Measurements from ENCODE around the gene ABCB8. TPM values are rescaled to one million over a fixed set of nuclear protein-coding genes. Genes with fewer than 3 reads are reported as not detected.
A peak's percentile ranks its signal among the peaks of the same experiment; 100 is the strongest.

Gene ABCB8
- total and polyA plus RNA-seq, 2 donors (not counting 3 experiments of a cell fraction or from before 2014, with no cell fraction given), result 38.0 to 46.3 TPM

DNA sequence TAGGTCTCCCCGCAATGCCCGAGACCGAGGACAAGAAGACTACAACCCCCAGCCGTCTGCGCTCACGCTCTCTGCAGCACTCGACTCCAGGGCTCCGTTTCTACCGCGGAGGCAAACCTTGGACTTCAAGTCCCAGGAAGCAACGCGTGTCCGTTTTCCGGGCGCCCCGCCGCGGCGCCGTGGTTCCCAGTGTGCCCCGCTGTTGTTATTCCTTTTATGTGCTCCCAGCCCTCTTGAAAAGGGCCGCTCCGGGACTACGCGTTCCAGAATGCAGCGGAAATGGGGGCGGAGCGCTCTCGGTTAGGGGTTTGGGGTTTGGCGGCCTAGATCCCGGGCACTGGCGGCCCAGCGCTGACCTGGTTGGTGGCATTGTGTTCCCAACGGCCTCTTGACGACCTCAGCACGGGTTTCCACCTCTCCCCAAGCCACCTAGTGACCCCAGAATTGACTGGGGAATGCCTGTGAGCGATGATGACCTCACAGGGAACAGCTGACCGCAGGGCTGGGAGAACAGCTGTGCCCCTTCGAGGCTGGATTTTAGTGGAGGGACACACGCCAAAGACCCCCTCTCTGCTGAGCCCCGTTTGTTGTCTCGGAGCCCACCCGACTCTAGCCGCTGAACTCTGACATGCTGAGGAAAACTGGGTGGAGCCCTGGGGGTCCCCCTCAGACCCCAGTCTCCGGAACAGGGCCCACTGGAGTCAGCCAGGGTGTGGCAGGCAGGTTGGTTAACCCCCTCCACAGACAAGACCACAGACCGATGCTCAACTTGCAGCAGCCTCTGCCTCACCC lies 29.9 kb downstream of the ABCB8 start:
- CTCF ChIA-PET, result interaction anchor here (0.9 to 2.8 kb wide), 7 partner anchors 11 to 96 kb away, joined by 3 to 11 read pairs (median 4); partner anchors contain the start of genes ABCB8 and FASTK
- intact Hi-C loops (cut with micrococcal nuclease), result loop anchor here (1.0 to 2.0 kb wide), 5 partner anchors 19 to 69 kb away; partner anchors contain the start of genes ABCB8 and FASTK
- FAIRE-seq, result peak; percentile 100

More for the DNA sequence above, 29.9 kb downstream of the ABCB8 start:
- Histone ChIP-seq H3K4me3 (replicated peaks in 1 of 3; ENCODE audit: insufficient read depth in 1 of 3, low read depth in 1 of 3, low read length in 3 of 3) (peak overlapping the region in 2 of 3 experiments; percentile 11 to 69), H4K20me1 (replicated peaks; ENCODE audit: control insufficient read depth, extremely low read depth, insufficient read depth, low read length) (no peaks in the 10 kb centered on the region), H3K36me3 (ENCODE audit: control insufficient read depth in 2 of 2, extremely low read depth in 1 of 2, insufficient read depth in 2 of 2, low read length in 2 of 2) (peaks cover 0 to 2% of the 10 kb centered on the region in 2 experiments), H3K79me2 (ENCODE audit: control insufficient read depth, insufficient read depth, low read length) (peaks cover 31% of the 10 kb centered on the region), H3K27ac (ENCODE audit: insufficient read depth, low read depth, low read length) (peak overlapping the region; percentile 81), H3K9ac (replicated peaks; ENCODE audit: extremely low read depth, insufficient read depth, low read length) (peak overlapping the region; percentile 57), H3K4me1 (ENCODE audit: control insufficient read depth, extremely low read depth, insufficient read depth, low read length) (peaks cover 29% of the 10 kb centered on the region), H3K9me1 (replicated peaks; ENCODE audit: control insufficient read depth, extremely low read depth, insufficient read depth, low read length) (no peaks in the 10 kb centered on the region), H3K4me2 (ENCODE audit: insufficient read depth, low read length) (peak overlapping the region; percentile 44), H2AFZ (ENCODE audit: low read depth, low read length) (peak overlapping the region; percentile 21), H3K9me3 (replicated peaks; ENCODE audit: control insufficient read depth, insufficient read depth, low read length) (no peaks in the 10 kb centered on the region), H3K27me3 (ENCODE audit: control insufficient read depth in 2 of 2, insufficient read depth in 2 of 2, low read length in 2 of 2) (no peaks in the 10 kb centered on the region)
- POLR2A ChIA-PET, result no interaction called here
- dilution Hi-C loops (cut with MboI; ENCODE audit: extremely low pct_ligation_motif_present, low sequenced_read_pairs), result no loop called here
- BruUV-seq (replicated peaks), result TSS peak; percentile 86
- DNase-seq (ENCODE audit: low read depth, low spot score), result peak; percentile 100
- no peak for TF ChIP-seq JUN (IDR thresholded peaks at IDR 0.05; ENCODE audit: borderline replicate concordance, insufficient read depth, insufficient read length, low read depth)
- no peak for TF ChIP-seq EZH2 (IDR thresholded peaks at IDR 0.05; ENCODE audit: borderline replicate concordance, low read depth, low read length, severe bottlenecking)
- TF ChIP-seq, protein P1, sequence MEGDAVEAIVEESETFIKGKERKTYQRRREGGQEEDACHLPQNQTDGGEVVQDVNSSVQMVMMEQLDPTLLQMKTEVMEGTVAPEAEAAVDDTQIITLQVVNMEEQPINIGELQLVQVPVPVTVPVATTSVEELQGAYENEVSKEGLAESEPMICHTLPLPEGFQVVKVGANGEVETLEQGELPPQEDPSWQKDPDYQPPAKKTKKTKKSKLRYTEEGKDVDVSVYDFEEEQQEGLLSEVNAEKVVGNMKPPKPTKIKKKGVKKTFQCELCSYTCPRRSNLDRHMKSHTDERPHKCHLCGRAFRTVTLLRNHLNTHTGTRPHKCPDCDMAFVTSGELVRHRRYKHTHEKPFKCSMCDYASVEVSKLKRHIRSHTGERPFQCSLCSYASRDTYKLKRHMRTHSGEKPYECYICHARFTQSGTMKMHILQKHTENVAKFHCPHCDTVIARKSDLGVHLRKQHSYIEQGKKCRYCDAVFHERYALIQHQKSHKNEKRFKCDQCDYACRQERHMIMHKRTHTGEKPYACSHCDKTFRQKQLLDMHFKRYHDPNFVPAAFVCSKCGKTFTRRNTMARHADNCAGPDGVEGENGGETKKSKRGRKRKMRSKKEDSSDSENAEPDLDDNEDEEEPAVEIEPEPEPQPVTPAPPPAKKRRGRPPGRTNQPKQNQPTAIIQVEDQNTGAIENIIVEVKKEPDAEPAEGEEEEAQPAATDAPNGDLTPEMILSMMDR (IDR thresholded peaks at IDR 0.05; ENCODE audit: extremely low read depth in 1 of 2, insufficient read depth in 1 of 2, low read depth in 1 of 2, low read length in 2 of 2), result no peak
- TF ChIP-seq GATA2 (IDR thresholded peaks at IDR 0.05; ENCODE audit: insufficient read depth, insufficient read length, low read depth, low read length), result no peak
- no peak for TF ChIP-seq MYC (IDR thresholded peaks at IDR 0.05; ENCODE audit: low read depth, low read length)
- peak; percentile 6 for TF ChIP-seq MAX (IDR thresholded peaks at IDR 0.05; ENCODE audit: insufficient read depth, insufficient read length)
- peak; percentile 52 for TF ChIP-seq POLR2A (IDR thresholded peaks at IDR 0.05; ENCODE audit: low read depth, low read length)
- peak; percentile 14 for TF ChIP-seq POLR2AphosphoS5 (IDR thresholded peaks at IDR 0.05; ENCODE audit: insufficient read depth, low read depth, low read length)
- no peak for TF ChIP-seq FOS (IDR thresholded peaks at IDR 0.05; ENCODE audit: borderline replicate concordance, insufficient read depth, low read length)

Data from endothelial cell of umbilical vein (primary cell).